MV-4-11 (cell line): ENCODE measurements around the gene ST6GALNAC5.

ENCODE experiments used
- DNase-seq: peaks from one replicate; lab custom pipeline; 2025; lab: John Stamatoyannopoulos, UW

ST6GALNAC5 gene

GRCh38 chr1:77047978-77048614 lies 180.8 kb downstream of the ST6GALNAC5 start:
- DNase-seq = peak; percentile 75

DNA sequence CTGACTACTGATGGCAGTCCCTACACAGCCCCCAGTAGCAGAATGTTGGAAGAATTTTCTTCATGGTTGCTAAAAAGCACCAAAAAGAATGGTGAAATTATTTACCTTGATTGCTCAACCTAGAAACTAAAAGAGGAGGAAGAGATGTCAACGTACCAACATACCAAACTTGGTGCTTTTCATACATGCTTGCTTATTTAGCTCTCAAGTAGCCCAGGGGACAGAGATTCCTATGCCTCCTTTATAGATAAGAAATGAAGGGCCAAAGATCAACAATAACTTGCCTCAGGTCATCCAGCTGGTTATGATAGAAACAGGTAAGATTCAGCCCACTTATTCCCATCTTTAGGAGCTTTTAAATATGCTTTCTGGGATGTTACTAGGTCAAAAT lies 181.3 kb downstream of the ST6GALNAC5 start:
- DNase-seq = peak; percentile 75

- no peak for DNase-seq
Observed at GRCh38 chr1:77051425-77051824, 184.1 kb downstream of the ST6GALNAC5 start.

DNA sequence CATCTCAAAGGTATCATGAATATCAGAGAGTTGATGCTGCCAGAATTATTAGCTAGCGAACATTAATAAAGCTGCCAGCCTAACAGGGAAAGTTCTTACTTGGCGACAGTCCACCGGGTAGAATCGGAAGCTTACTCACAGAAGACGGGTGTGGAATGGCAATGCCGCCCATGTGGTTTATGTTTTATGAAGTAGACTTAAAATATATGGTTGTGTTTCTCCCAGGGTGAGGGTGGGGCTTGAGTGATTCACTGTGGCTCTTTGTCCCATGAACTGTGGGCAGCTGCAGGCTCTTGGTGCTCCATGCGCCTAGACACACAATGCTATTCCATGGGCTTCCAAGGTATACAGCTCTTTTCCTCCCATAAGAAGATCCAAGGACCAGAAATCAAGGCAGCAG lies 189.2 kb downstream of the ST6GALNAC5 start:
- DNase-seq = peak; percentile 15

DNA sequence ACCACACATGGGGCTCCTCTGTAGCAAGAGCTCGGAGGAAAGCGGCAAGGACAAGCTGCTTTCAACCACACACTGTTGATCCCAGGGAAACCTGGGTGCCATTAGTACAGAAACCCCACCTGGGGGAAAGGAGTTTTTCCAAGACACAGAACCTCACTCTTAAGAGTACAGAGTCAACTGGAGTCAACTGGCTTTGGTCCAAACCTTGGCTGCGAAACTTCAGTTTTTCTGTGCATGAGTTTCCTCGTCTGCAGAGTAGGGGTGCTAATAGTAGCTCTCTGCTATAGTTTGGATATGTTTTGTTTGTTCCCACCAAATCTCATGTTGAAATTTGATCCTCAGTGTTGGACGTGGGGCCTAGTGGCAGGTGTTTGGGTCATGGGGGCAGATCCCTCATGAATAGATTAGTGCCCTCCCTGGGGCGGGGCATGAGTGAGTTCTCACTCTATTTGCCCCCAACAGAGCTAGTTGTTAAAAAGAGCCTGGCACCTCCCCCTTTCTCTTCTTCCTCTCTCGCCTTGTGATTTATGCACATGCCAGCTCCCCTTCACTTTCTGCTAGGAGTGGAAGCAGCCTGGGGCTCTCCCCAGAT lies 190.8 kb downstream of the ST6GALNAC5 start:
- DNase-seq = no peak

DNA sequence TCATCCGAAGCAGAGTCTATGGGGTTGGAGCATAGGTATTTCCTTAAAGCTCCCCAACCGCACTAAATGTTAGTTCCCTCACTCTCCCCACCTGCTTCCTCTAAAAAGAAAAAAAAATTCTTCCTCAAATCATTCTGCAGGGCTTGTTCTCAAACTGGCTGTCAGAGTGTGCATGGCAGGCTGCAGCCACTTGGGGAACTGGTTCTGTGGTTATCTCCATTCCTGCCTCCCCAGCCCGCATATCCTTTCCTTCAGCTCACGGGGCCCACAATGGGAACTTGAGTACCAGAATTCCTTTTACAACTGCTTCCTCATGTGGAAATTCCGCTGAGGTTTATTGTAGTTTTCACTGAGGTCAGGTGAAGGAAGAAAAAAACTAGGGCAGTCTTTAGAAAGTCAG lies 192.7 kb downstream of the ST6GALNAC5 start:
- peak; percentile 72 for DNase-seq

DNA sequence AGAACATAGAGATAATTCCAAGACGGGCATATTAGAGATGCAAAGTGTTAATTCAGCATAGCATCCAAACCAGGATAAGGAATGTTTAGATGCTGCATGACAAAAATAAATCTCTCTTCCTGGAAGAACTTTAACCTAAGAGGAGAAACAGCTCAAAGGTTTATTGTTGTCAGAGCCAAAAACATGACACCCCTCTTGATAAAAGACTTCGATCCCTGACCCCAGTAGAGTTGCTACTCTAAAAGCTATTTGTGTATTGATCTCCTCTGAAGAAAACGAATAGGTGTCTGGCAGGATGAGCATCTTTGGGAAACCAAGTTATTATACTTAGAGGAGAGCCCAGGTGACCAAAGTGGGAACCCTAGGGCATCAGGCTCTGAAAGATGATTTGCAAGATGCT lies 193.9 kb downstream of the ST6GALNAC5 start:
- no peak for DNase-seq

DNA sequence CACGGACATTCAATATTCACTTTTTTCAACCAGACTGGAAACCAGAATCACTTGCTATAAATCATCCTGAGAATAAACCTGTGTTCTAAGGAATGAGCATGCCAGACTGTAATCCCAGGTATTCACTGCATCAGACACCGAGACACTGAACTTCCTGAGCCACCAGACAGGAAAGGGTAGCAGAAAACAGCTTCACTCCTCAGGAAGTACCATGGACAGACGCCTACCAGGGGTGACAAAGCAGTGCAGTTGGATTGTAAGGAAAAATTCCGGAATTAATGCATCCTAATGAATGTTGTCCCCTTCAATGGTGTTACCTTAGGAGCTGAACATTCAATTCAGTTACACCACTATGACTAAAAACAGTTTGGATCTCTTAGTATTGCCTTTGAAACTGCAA lies 195.8 kb downstream of the ST6GALNAC5 start:
- no peak for DNase-seq

DNA sequence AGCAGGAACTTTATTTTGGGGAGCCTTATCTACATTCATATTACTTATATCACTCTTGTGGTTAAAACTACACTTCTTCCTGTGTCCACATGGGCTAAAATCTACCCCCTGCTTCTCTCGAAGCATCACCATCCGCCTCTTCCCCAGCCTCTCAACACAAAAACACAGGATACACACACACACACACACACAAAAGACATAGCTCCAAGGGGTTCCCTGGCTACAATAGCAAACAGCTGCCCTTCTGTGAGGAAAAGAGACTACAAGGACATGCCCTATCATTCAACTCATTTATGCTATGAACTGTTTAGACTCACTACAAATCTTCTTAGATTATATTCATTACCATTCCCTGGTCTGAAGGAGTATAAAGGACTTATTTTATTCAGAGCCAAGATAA lies 197.0 kb downstream of the ST6GALNAC5 start:
- no peak for DNase-seq

GRCh38 chr1:77065693-77066342 lies 198.5 kb downstream of the ST6GALNAC5 start:
- DNase-seq = no peak

DNA sequence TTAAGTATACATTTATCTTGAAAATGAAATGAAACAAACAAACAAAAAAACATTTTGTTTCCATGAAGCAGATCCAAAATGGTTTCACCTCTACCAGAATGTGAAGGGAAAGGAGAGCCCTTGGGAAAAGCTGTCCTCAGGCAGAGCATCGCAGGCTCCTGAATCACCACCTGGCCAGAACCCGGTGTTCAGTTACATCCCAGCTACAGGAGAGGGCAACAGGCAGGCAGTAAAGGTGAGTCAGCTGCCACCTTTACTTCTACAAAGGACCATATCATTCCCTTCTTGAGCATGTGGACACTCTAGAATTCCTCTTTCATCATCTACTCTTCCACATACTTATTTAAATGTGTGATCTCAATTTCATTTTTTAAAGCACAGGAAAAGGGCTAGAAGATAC lies 200.7 kb downstream of the ST6GALNAC5 start:
- DNase-seq = no peak

DNA sequence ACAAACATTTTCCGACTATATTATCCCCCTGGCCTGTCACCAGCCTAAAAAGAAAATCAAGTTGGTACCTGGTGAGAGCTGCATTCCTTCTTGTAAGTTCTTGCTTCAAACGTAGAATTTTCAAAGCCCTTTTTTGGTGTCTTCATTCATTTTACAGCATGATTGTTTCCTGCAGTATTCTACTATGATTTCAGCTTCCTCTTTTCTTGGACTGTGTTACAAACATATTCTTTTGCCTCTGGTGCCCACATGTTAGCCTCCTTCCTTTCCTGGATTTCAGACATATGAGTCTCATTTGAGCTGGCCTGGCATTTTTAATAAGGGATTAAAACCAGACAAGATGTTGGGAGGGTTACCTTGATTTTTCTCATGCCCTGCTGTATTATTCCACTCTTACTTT lies 209.5 kb downstream of the ST6GALNAC5 start:
- peak; percentile 36 for DNase-seq

DNA sequence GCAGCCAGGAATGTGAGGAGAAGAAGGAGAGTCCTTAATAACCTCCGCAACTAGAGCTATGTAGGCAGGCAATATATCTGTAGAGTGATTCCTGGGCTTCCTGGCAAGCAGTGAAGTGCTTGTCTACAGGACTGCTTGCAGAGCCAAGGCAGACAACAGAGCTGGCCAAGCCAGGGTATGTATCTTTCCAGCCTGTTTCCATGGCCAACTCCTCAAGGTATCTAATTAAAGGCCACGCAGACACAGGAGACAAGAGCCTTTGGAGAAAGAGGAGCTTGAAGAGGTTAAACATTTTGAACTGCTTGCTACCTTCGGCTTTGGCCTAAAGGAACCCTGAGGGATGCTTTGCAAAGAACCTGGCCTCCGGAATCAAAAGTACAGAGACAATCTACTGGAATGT lies 214.6 kb downstream of the ST6GALNAC5 start:
- DNase-seq = no peak

DNA sequence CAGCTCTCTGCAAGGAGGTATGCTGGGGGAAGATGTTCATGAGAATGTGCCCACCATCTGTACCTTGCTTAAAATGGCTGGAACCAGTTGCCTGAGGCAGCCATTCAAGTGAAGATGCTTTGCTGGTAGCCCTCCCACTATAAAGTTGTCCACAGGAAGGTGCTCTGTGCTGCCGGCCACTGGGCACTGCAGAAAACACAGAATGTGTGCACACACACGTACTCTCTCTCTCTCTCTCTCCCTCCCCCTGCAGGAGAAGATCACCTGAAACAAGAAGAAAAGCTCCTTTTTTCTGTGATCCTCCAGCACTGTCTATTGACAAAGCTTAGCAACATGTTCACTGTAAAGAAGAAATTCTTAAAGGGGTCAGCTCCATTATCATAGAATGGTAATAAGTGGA lies 217.2 kb downstream of the ST6GALNAC5 start:
- DNase-seq = no peak

DNA sequence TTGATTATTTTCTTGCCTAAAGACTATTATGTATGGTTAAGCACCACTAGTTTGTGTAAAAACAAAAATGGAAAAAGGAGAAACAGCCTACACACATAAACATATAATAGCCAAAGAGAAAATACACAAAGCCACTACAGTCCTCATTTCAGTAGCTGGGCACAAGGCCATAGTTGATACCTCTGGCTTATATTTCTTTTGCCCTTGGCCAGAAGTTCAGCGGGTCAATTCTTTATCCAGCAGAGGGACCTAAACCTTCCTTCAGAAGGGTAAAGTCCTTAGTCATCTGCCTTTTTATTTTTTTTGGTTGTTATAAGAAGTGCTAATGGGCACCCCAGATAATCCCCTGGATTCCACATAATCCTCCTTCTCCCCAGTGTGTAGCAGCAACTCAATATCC lies 217.8 kb downstream of the ST6GALNAC5 start:
- DNase-seq = no peak

- DNase-seq = peak; percentile 28
Observed at GRCh38 chr1:77089756-77090155, 222.5 kb downstream of the ST6GALNAC5 start.

GRCh38 chr1:77095236-77095635 lies 228.0 kb downstream of the ST6GALNAC5 start:
- DNase-seq = no peak

DNA sequence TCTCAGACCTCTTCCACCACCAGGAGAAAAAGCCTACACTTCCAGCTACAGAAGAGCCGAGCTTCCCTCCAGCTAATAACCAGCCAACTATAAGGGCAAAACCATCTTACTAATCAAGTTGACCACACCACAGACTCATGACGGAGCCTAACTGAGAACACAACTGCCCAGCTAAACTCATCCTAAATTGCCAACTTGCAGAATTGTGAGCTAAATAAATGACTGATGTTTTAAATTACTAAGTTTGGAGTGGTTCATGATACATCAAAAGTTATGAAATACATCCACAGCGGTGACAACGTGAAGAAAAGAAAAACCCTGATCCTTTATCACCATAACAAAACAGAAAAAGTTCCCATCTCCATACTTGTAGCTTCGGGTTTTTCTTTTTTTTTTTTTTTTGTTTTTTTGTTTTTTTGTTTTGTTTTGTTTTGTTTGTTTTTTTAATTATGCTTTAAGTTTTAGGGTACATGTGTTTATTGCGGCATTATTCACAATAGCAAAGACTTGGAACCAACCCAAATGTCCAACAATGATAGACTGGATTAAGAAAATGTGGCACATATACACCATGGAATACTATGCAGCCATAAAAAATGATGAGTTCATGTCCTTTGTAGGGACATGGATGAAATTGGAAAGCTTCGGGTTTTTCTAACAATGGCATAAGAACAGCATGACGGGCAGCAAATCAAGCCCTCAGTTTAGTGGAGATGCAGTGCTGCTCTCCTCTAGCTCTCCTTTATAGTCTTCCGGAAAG lies 229.4 kb downstream of the ST6GALNAC5 start:
- no peak for DNase-seq

DNA sequence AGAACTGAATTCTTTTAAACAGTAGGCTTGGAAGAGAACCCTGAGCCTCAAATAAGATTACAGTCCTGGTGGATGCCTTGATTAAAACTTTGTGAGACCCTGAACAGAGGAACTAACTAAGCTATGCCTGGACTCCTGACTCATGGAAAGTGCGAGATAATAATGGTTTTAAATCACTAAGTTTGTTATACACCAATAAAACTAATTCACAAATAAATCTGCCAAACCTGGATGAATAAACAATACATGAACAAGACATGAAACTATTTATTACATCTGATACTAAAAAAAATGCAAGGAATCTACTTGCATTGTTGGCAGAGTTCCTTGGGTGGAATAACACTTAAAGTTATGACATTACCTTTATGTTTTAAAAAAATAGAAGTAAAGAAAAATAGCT lies 233.6 kb downstream of the ST6GALNAC5 start:
- DNase-seq = no peak

DNA sequence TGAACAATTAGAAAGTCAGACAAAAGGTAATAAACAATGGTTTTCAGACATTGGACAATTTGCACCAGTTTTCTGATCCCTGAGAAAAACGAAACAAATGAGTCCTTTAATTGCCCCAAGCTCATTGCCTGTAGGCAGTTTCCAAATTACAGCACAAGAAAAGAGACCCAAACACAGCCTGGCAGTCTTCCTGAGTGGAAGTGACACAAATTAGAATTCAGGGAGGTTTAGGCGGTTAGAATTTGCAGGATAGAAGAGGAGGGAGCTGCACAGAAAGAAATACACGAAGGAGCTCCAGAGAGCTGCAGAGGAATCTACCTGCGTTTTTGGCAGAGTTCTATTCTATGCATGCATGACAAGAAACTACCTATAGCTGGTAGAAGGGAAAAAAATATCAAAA lies 236.2 kb downstream of the ST6GALNAC5 start:
- no peak for DNase-seq

GRCh38 chr1:77104672-77105071 lies 237.4 kb downstream of the ST6GALNAC5 start:
- DNase-seq = no peak
